KOPT-K1 (cell line): ENCODE results near the gene GLI1.

Experiments
- H3K27ac ChIP-seq: fragments of 200-600 bp; sonication (generic); 2 replicates; pipeline ENCODE4 v1.5.1; 2016; ENCODE audit warnings: antibody characterized with exemption, mild to moderate bottlenecking, low read depth, low read length; ENCODE audit not compliant: poor library complexity, severe bottlenecking
- H3K36me3 ChIP-seq: fragments of 200-600 bp; sonication (generic); 2 replicates; pipeline ENCODE4 v1.5.1; 2017; ENCODE audit warnings: antibody characterized with exemption, mild to moderate bottlenecking, low read length, moderate library complexity; ENCODE audit not compliant: insufficient read depth
- H3K9me3 ChIP-seq: fragments of 200-600 bp; sonication (generic); 2 replicates; pipeline ENCODE4 v1.5.1; 2017; ENCODE audit warnings: antibody characterized with exemption, low read length, mild to moderate bottlenecking; ENCODE audit not compliant: insufficient read depth, poor library complexity, severe bottlenecking

The GLI1 gene

GRCh38 chr12:57452937-57453509, 6.6 kb upstream of the GLI1 start:
- Histone ChIP-seq H3K27ac (no peak overlapping the region), H3K36me3 (no peaks in the 10 kb centered on the region), H3K9me3 (no peaks in the 10 kb centered on the region)

- H3K9me3 ChIP-seq = no peaks in the 10 kb centered on the region
- no peak overlapping the region for H3K27ac ChIP-seq
- H3K36me3 ChIP-seq = no peaks in the 10 kb centered on the region
These were observed 5.4 kb upstream of the GLI1 start for GRCh38 chr12:57454213-57454565.

- Histone ChIP-seq H3K36me3 (no peaks in the 10 kb centered on the region), H3K9me3 (no peaks in the 10 kb centered on the region), H3K27ac (no peak within 1 kb of the TSS)
These were observed 4.8 kb upstream of the GLI1 start, which contains the start of gene INHBE for GRCh38 chr12:57454566-57455373. Gene INHBE, plus strand, starts transcription at chr12:57455307. Its CDS starts 230 bp downstream, at chr12:57455537.

- H3K9me3 ChIP-seq = no peaks in the 10 kb centered on the region
- H3K27ac ChIP-seq = no peak overlapping the region
- H3K36me3 ChIP-seq = no peaks in the 10 kb centered on the region
These were observed 4.0 kb upstream of the GLI1 start for GRCh38 chr12:57455374-57456144.

- H3K27ac ChIP-seq = no peak overlapping the region
- no peaks in the 10 kb centered on the region for H3K9me3 ChIP-seq
- no peaks in the 10 kb centered on the region for H3K36me3 ChIP-seq
These were observed 3.4 kb upstream of the GLI1 start for GRCh38 chr12:57456145-57456700.

- Histone ChIP-seq H3K27ac (no peak overlapping the region), H3K36me3 (no peaks in the 10 kb centered on the region), H3K9me3 (no peaks in the 10 kb centered on the region)
These were observed 2.7 kb upstream of the GLI1 start for GRCh38 chr12:57456737-57457490.

GRCh38 chr12:57458665-57459054, 925 bp upstream of the GLI1 start:
- Histone ChIP-seq H3K27ac (peak overlapping the region; percentile 48), H3K9me3 (no peaks in the 10 kb centered on the region), H3K36me3 (no peaks in the 10 kb centered on the region)

- Histone ChIP-seq H3K9me3 (no peaks in the 10 kb centered on the region), H3K36me3 (no peaks in the 10 kb centered on the region), H3K27ac (peak overlapping the region; percentile 48)
These were observed 383 bp upstream of the GLI1 start for GRCh38 chr12:57459055-57459749.

- no peaks in the 10 kb centered on the region for H3K36me3 ChIP-seq
- no peaks in the 10 kb centered on the region for H3K9me3 ChIP-seq
- H3K27ac ChIP-seq = no peak overlapping the region
These were observed 841 bp downstream of the GLI1 start for GRCh38 chr12:57460468-57460784.

- Histone ChIP-seq H3K36me3 (no peaks in the 10 kb centered on the region), H3K27ac (no peak overlapping the region), H3K9me3 (no peaks in the 10 kb centered on the region)
These were observed 1.3 kb downstream of the GLI1 start for GRCh38 chr12:57460841-57461275.

GRCh38 chr12:57461276-57461916, 1.8 kb downstream of the GLI1 start:
- Histone ChIP-seq H3K27ac (no peak overlapping the region), H3K9me3 (no peaks in the 10 kb centered on the region), H3K36me3 (no peaks in the 10 kb centered on the region)

- H3K9me3 ChIP-seq = no peaks in the 10 kb centered on the region
- H3K27ac ChIP-seq = no peak overlapping the region
- no peaks in the 10 kb centered on the region for H3K36me3 ChIP-seq
These were observed 2.3 kb downstream of the GLI1 start for GRCh38 chr12:57461917-57462250.

- Histone ChIP-seq H3K36me3 (no peaks in the 10 kb centered on the region), H3K27ac (no peak overlapping the region), H3K9me3 (no peaks in the 10 kb centered on the region)
These were observed 2.8 kb downstream of the GLI1 start for GRCh38 chr12:57462251-57462911.

- Histone ChIP-seq H3K36me3 (no peaks in the 10 kb centered on the region), H3K27ac (no peak overlapping the region)
These were observed 3.3 kb downstream of the GLI1 start for GRCh38 chr12:57462912-57463253.

More at GRCh38 chr12:57462912-57463253, 3.3 kb downstream of the GLI1 start:
- H3K9me3 ChIP-seq = no peaks in the 10 kb centered on the region
